Measurements from ENCODE around the gene CEP57L1. TPM values are rescaled to one million over a fixed set of nuclear protein-coding genes. Genes with fewer than 3 reads are reported as not detected.

Gene CEP57L1
- total RNA-seq, 4 donors from 2014 or later: 20.4 to 30.1 (median 26.1) TPM

- TF ChIP-seq CTCF (IDR thresholded peaks at IDR 0.05; ENCODE audit: low read depth): no peak
Measured at GRCh38 chr6:109202409-109203264, 107.3 kb downstream of the CEP57L1 start.

DNA sequence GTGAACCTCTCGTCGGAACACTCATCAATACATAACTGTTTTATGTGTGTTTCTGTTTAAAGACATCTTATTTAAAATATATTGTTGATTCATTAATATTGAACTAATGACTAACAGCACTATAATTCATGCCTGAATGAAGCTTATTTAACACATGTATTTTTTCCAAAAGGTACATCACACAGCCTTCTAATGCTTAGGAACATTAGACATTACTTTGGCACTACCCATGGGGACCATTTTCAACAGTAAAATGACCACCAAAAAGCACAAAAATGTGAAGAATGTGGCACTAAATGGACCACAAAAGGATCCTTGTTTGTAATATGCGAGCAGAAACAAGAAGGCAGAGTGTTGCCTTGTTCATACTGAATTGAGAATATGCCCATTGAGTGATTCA, 109.2 kb downstream of the CEP57L1 start:
- TF ChIP-seq CTCF (IDR thresholded peaks at IDR 0.05; ENCODE audit: low read depth): no peak

DNA sequence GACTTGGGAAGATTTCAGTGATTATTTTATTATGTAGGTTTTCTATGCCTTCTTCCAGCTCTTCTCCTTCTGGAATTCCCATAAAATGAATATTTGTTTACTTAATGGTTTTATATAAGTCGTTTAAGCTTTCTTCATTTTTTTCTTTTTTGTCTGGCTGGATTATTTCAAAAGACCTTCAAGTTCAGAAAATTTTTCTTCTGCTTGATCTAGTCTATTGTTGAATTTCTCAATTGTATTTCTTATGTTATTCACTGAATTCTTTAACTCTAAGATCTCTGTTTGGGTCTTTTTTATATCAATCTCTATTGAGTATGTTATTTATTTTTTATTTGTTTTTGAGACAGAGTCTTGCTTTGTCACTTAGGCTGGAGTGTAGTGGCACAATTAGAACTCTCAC, 117.4 kb downstream of the CEP57L1 start:
- no peak for TF ChIP-seq CTCF (IDR thresholded peaks at IDR 0.05; ENCODE audit: low read depth)

Small RNA genes within 50 kb of the gene (small RNA-seq; reads per million reads assigned to genes)
- not detected for gene RNU6-653P

Other genes with a start within 250 kb of the CEP57L1 start
- gene ARMC2, start 247.1 kb upstream of the CEP57L1 start, total RNA-seq: 1 to 10 TPM; 3.6 to 6.5 (median 5.2) TPM
- 100 to 1,000 TPM in 3 of 4 donors, 10 to 100 TPM in 1; 67.8 to 208 (median 162) TPM for gene SESN1, start 661 bp upstream of the CEP57L1 start, total RNA-seq

Data from subcutaneous adipose tissue (tissue), 4 donors.